Tibial nerve (tissue), 4 donors: ENCODE data around the gene GSE1.

ENCODE experiments used
- CTCF ChIP-seq, 5 experiments: fragments of 200-600 bp in 3 of 5; fragments of 450-650 bp in 2 of 5; sonication (generic) in 3 of 5; IDR thresholded peaks; one replicate each; pipeline ENCODE4 v1.5.1; 2016 to 2019; ENCODE audit warnings: antibody characterized with exemption in 5 of 5, mild to moderate bottlenecking in 3 of 5, moderate library complexity in 2 of 5
- EP300 ChIP-seq, 2 donors: sonication (generic); formaldehyde crosslinking; IDR thresholded peaks; one replicate each; pipeline ENCODE4 v1.6.1; 2017; ENCODE audit warnings: antibody characterized with exemption in 2 of 2, mild to moderate bottlenecking in 1 of 2
- POLR2A ChIP-seq, 2 donors: fragments of 450-650 bp; IDR thresholded peaks; one replicate each; pipeline ENCODE4 v1.6.1; 2017; ENCODE audit warnings: antibody characterized with exemption in 2 of 2, mild to moderate bottlenecking in 2 of 2, moderate library complexity in 2 of 2

GRCh38 chr16:85606904-85607303 lies 6.2 kb upstream of the GSE1 start:
- TF ChIP-seq CTCF (IDR thresholded peaks at IDR 0.05), result no peak
- TF ChIP-seq POLR2A (IDR thresholded peaks at IDR 0.05), result no peak
- TF ChIP-seq EP300 (IDR thresholded peaks at IDR 0.05), result no peak
